H1 (cell line): ENCODE measurements around the gene GNG11. TPM values are rescaled to one million over a fixed set of nuclear protein-coding genes. Genes with fewer than 3 reads are reported as not detected.

Source experiments
- BACH1 ChIP-seq: IDR thresholded peaks from 2 replicates; pipeline ENCODE4 v1.6.1; 2012; ENCODE audit warnings: low read length, improper control_type of control experiment
- BRCA1 ChIP-seq: IDR thresholded peaks from 2 replicates; pipeline ENCODE4 v1.6.1; 2012; ENCODE audit warnings: low read depth, low read length, improper control_type of control experiment
- CHD2 ChIP-seq: IDR thresholded peaks from 2 replicates; pipeline ENCODE4 v1.6.1; 2012; ENCODE audit warnings: low read length, improper control_type of control experiment
- GABPA ChIP-seq: IDR thresholded peaks from 2 replicates; pipeline ENCODE4 v1.6.1; 2011; ENCODE audit warnings: mild to moderate bottlenecking, low read length, moderate library complexity, borderline replicate concordance; ENCODE audit not compliant: insufficient read depth
- HDAC2 ChIP-seq, 2 experiments: fragments of 300-600 bp in 1 of 2; sonication (generic) in 1 of 2; IDR thresholded peaks; 2 replicates each; pipeline ENCODE4 v1.6.1; 2011 to 2012; ENCODE audit warnings: low read depth in 2 of 2, low read length in 2 of 2, mild to moderate bottlenecking in 2 of 2, moderate library complexity in 2 of 2, borderline replicate concordance in 1 of 2, inconsistent platforms in 1 of 2
- KDM4A ChIP-seq: IDR thresholded peaks from one replicate; pipeline ENCODE4 v1.7.1; 2012; ENCODE audit warnings: low read depth, mild to moderate bottlenecking, moderate library complexity, low read length, inconsistent platforms; ENCODE audit not compliant: severe bottlenecking
- NANOG ChIP-seq: IDR thresholded peaks from 2 replicates; pipeline ENCODE4 v1.6.1; 2011; ENCODE audit warnings: low read length, low read depth, mild to moderate bottlenecking, inconsistent platforms; ENCODE audit not compliant: insufficient read depth, poor library complexity, severe bottlenecking
- PHF8 ChIP-seq: fragments of 200-600 bp; sonication (generic); conservative IDR thresholded peaks from 2 replicates; pipeline ENCODE4 v1.7.1; 2012; ENCODE audit warnings: low read depth, mild to moderate bottlenecking, inconsistent platforms, low read length, moderate library complexity
- POU5F1 ChIP-seq: IDR thresholded peaks from 2 replicates; pipeline ENCODE4 v1.6.1; 2011; ENCODE audit warnings: low read depth, mild to moderate bottlenecking, low read length, moderate library complexity
- RFX5 ChIP-seq: IDR thresholded peaks from 2 replicates; pipeline ENCODE4 v1.6.1; 2011; ENCODE audit warnings: low read depth, low read length, improper control_type of control experiment, borderline replicate concordance
- RNF2 ChIP-seq: fragments of 200-900, 300-1000 bp; sonication (generic); IDR thresholded peaks from 2 replicates; pipeline ENCODE4 v1.7.1; 2016; ENCODE audit warnings: borderline replicate concordance, low read depth, mild to moderate bottlenecking, antibody characterized with exemption, low read length; ENCODE audit not compliant: poor library complexity, severe bottlenecking; ENCODE audit errors: missing control alignments
- RXRA ChIP-seq: IDR thresholded peaks from 2 replicates; pipeline ENCODE4 v1.6.1; 2011; ENCODE audit warnings: low read depth, mild to moderate bottlenecking, low read length, moderate library complexity; ENCODE audit not compliant: insufficient read depth
- SIX5 ChIP-seq: IDR thresholded peaks from 2 replicates; pipeline ENCODE4 v1.6.1; 2011; ENCODE audit warnings: mild to moderate bottlenecking, low read depth, low read length
- SUZ12 ChIP-seq: fragments of 200-600 bp; sonication (generic); IDR thresholded peaks from 2 replicates; pipeline ENCODE4 v1.6.1; 2012; ENCODE audit warnings: mild to moderate bottlenecking, inconsistent platforms, low read length, moderate library complexity, mixed read lengths
- TCF12 ChIP-seq: IDR thresholded peaks from 2 replicates; pipeline ENCODE4 v1.6.1; 2011; ENCODE audit warnings: low read depth, mild to moderate bottlenecking, low read length
- YY1 ChIP-seq: IDR thresholded peaks from 2 replicates; pipeline ENCODE4 v1.6.1; 2011; ENCODE audit warnings: low read depth, mild to moderate bottlenecking, low read length
- polyA plus RNA-seq, 7 experiments: library from polyadenylated mRNA; depleted of rRNA in 3 of 7; stranded (reverse) in 5 of 7; unstranded in 2 of 7; fragments of >200 nt in 5 of 7; fragments of 200-250 nt in 2 of 7; gene quantifications; 1 replicate in 5 of 7; 2 replicates in 1 of 7; 4 replicates in 1 of 7; pipeline versions ENCODE4 v1.2.1 to v1.2.3, GENCODE V29; 2011 to 2013; ENCODE audit warnings: missing spikeins in 2 of 7, mixed read lengths in 2 of 7
- total RNA-seq: library from RNA; stranded (reverse); fragmentation: NEBNext Ultra II Directional; extraction: Animal tissue kit (Norgen Biotek cat#: 25700); gene quantifications from 2 replicates; pipeline ENCODE4 v1.2.1, GENCODE V29; 2021
- TF ChIP-seq, protein P1 (sequence below), 3 experiments: IDR thresholded peaks; 1 replicate in 2 of 3; 2 replicates in 1 of 3; pipeline versions ENCODE4 v1.5.1 to v1.6.1; 2011; ENCODE audit warnings: low read length in 3 of 3, mild to moderate bottlenecking in 3 of 3, inconsistent platforms in 2 of 3, low read depth in 1 of 3, moderate library complexity in 1 of 3; ENCODE audit not compliant: insufficient read depth in 1 of 3; ENCODE audit errors: control extremely low read depth in 1 of 3
- TF ChIP-seq, protein P2 (sequence below): IDR thresholded peaks from 2 replicates; pipeline ENCODE4 v1.6.1; 2012; ENCODE audit warnings: inconsistent platforms
- TF ChIP-seq, protein P3 (sequence below): IDR thresholded peaks from 2 replicates; pipeline ENCODE4 v1.6.1; 2012; ENCODE audit warnings: low read length, inconsistent platforms

The GNG11 gene
- total and polyA plus RNA-seq, 2 of the 8 experiments (the other 6 are each of a cell fraction or from before 2014, with no cell fraction given): 0.38 to 1.3 TPM

GRCh38 chr7:93890041-93890463 is 31.5 kb upstream of the GNG11 start (continued):
- TF ChIP-seq RFX5 (no peak), HDAC2 (IDR thresholded peaks at IDR 0.05; ENCODE audit: borderline replicate concordance in 1 of 2, low read depth in 2 of 2, low read length in 2 of 2) (no peak), GABPA (no peak), PHF8 (0 out of 2 replicates have a peak, but pooled peaks have one; percentile 38), YY1 (no peak), SUZ12 (peak; percentile 53; the same call in 1 of the 2 replicates), RXRA (no peak), TCF12 (no peak), NANOG (no peak), BACH1 (no peak), CHD2 (0 out of 2 replicates have a peak, but pooled peaks have one; percentile 46), SIX5 (no peak), POU5F1 (no peak), KDM4A (no peak), BRCA1 (no peak), RNF2 (peak; percentile 53)
- TF ChIP-seq, protein P1, sequence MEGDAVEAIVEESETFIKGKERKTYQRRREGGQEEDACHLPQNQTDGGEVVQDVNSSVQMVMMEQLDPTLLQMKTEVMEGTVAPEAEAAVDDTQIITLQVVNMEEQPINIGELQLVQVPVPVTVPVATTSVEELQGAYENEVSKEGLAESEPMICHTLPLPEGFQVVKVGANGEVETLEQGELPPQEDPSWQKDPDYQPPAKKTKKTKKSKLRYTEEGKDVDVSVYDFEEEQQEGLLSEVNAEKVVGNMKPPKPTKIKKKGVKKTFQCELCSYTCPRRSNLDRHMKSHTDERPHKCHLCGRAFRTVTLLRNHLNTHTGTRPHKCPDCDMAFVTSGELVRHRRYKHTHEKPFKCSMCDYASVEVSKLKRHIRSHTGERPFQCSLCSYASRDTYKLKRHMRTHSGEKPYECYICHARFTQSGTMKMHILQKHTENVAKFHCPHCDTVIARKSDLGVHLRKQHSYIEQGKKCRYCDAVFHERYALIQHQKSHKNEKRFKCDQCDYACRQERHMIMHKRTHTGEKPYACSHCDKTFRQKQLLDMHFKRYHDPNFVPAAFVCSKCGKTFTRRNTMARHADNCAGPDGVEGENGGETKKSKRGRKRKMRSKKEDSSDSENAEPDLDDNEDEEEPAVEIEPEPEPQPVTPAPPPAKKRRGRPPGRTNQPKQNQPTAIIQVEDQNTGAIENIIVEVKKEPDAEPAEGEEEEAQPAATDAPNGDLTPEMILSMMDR (IDR thresholded peaks at IDR 0.05; ENCODE audit: control extremely low read depth in 1 of 3, insufficient read depth in 1 of 3, low read depth in 1 of 3, low read length in 3 of 3): peak in 2 of 3 experiments; percentile 4 to 9; a peak in 2 of 4 replicates
- TF ChIP-seq, protein P2, sequence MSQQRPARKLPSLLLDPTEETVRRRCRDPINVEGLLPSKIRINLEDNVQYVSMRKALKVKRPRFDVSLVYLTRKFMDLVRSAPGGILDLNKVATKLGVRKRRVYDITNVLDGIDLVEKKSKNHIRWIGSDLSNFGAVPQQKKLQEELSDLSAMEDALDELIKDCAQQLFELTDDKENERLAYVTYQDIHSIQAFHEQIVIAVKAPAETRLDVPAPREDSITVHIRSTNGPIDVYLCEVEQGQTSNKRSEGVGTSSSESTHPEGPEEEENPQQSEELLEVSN: peak; percentile 84
- TF ChIP-seq, protein P3, sequence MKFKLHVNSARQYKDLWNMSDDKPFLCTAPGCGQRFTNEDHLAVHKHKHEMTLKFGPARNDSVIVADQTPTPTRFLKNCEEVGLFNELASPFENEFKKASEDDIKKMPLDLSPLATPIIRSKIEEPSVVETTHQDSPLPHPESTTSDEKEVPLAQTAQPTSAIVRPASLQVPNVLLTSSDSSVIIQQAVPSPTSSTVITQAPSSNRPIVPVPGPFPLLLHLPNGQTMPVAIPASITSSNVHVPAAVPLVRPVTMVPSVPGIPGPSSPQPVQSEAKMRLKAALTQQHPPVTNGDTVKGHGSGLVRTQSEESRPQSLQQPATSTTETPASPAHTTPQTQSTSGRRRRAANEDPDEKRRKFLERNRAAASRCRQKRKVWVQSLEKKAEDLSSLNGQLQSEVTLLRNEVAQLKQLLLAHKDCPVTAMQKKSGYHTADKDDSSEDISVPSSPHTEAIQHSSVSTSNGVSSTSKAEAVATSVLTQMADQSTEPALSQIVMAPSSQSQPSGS: no peak
